Transverse colon (tissue), 3 donors: ENCODE measurements around the gene PLA2G2D.

ENCODE experiments used
- POLR2A ChIP-seq: fragments of 450-650 bp; IDR thresholded peaks from one replicate; pipeline ENCODE4 v1.6.1; 2016; ENCODE audit warnings: antibody characterized with exemption, mild to moderate bottlenecking, moderate library complexity
- TF ChIP-seq, protein P1 (sequence below), 5 experiments: fragments of 200-600 bp in 3 of 5; fragments of 450-650 bp in 2 of 5; sonication (generic) in 3 of 5; IDR thresholded peaks; 1 replicate in 2 of 5; 2 replicates in 3 of 5; pipeline ENCODE4 v1.5.1; 2016 to 2017; ENCODE audit warnings: antibody characterized with exemption in 5 of 5, inconsistent platforms in 3 of 5, mild to moderate bottlenecking in 2 of 5, moderate library complexity in 1 of 5

DNA sequence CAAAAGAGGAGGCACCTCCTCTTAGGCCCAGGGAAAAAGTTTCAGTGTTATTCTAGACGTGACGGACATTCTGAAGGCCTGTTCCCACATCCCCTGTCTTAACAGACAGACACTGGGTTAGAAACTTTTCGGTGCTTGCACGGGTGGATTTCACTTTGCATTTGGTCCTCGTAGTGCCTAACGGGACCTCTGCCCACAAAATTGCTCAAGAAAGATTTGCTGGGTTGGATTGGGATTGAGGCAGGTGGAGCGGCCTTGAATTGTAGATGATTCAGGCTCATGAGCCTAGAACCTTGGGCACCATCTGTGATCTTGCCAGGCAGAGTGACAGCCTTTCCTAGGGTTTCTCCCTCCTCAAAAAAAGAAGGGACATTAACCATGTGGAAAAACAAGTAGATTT, 46.6 kb downstream of the PLA2G2D start:
- no peak for TF ChIP-seq POLR2A
- TF ChIP-seq, protein P1, sequence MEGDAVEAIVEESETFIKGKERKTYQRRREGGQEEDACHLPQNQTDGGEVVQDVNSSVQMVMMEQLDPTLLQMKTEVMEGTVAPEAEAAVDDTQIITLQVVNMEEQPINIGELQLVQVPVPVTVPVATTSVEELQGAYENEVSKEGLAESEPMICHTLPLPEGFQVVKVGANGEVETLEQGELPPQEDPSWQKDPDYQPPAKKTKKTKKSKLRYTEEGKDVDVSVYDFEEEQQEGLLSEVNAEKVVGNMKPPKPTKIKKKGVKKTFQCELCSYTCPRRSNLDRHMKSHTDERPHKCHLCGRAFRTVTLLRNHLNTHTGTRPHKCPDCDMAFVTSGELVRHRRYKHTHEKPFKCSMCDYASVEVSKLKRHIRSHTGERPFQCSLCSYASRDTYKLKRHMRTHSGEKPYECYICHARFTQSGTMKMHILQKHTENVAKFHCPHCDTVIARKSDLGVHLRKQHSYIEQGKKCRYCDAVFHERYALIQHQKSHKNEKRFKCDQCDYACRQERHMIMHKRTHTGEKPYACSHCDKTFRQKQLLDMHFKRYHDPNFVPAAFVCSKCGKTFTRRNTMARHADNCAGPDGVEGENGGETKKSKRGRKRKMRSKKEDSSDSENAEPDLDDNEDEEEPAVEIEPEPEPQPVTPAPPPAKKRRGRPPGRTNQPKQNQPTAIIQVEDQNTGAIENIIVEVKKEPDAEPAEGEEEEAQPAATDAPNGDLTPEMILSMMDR (IDR thresholded peaks at IDR 0.05), result no peak
